ENCODE data around the gene KIR2DL1.
"Not testable (repeated sequence)": the region's sequence is repeated elsewhere in the genome, so short reads cannot be mapped to it uniquely, and the experiment has no call there.

The KIR2DL1 gene

GRCh38 chr19:54769646-54770045 is at the start of gene KIR2DL1:
Gene KIR2DL1 (plus strand): TSS chr19:54769793. CDS start chr19:54769851, 58 bp downstream.
- DNase-seq = not testable (repeated sequence)

DNA sequence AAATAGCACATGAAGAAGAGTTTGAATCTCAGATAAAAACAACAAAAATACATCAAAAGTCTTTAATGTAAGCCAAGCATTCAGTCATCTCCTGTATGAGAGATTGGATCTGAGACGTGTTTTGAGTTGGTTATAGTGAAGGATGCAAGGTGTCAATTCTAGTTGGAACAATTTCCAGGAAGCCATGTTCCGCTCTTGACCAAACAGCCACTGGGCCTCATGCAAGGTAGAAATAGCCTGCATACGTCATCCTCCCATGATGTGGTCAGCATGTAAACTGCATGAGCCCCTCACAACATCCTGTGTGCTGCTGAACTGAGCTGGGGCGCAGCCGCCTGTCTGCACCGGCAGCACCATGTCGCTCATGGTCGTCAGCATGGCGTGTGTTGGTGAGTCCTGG is 45.5 kb upstream of the KIR2DL1 start, which contains the start of gene KIR3DL3:
Gene KIR3DL3, plus strand, starts transcription at position 301 of the 400 bp plus-strand sequence. Its CDS starts 55 bp downstream, at position 356.
- no peak for DNase-seq

DNA sequence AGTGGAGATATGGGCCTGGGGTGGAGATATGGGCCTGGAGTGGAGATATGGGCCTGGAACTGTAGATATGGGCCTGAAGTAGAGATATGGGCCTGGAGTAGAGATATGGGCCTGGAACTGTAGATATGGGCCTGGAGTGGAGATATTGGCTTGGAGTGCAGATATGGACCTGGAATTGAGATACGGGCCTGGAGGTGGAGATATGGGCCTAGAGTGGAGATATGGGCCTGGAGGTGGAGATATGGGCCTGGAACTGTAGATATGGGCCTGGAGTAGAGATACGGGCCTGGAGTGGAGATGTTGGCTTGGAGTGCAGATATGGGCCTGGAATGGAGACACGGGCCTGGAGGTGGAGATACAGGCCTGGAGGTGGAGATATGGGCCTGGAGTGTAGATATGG is 44.9 kb upstream of the KIR2DL1 start:
- DNase-seq = no peak

DNA sequence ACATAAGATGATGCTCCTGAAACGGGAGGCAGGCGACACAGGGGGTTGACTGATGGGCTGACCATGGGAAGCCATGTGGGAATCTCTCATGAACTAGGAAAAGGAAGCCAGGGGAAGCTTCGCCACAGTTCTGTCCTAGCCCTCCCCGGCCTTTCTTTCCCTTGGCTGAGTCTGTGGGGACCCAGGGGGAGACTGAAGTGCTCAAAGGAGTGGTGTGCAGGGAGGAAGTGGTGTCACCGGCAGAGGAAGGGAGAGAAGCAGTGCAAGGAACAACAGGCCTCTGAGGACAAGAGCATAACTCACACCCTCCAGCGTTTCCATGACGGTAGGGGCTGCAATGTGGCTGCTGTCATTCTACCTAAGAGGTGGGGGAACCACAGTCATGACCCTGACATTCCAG is 44.3 kb upstream of the KIR2DL1 start:
- DNase-seq = no peak

DNA sequence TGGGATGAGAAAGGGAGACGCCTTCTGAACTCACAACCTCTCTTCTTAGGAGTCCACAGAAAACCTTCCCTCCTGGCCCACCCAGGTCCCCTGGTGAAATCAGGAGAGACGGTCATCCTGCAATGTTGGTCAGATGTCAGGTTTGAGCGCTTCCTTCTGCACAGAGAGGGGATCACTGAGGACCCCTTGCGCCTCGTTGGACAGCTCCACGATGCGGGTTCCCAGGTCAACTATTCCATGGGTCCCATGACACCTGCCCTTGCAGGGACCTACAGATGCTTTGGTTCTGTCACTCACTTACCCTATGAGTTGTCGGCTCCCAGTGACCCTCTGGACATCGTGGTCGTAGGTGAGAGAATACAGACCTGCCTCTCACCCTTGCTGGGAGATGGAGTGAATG is 42.0 kb upstream of the KIR2DL1 start:
- DNase-seq = no peak

- no peak for DNase-seq
Measured at GRCh38 chr19:54728167-54728566, 41.4 kb upstream of the KIR2DL1 start.

DNA sequence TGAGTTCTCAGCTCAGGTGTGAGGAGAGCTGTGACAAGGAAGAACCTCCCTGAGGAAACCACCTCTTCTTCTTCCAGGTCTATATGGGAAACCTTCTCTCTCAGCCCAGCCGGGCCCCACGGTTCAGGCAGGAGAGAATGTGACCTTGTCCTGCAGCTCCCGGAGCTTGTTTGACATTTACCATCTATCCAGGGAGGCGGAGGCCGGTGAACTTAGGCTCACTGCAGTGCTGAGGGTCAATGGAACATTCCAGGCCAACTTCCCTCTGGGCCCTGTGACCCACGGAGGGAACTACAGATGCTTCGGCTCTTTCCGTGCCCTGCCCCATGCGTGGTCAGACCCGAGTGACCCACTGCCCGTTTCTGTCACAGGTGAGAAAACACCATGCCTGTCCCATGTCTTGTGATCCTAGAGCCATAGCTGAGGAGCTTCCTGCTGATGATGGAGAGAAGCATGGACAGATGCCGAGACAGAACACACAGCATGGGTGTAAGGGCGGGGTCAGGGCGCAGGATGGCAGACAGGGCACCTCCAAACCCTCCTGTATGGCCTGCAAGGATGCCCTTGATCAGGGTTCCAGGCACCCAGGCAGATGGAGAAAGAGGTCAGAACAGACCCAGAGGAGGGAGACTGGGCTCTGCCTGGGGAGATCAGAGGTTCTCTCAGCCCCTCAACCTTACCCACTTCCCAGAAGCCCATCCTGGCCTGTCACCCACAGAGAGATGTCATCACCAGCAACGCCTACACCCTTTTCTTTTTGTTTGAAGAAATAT is 40.0 kb upstream of the KIR2DL1 start:
- DNase-seq = no peak

DNA sequence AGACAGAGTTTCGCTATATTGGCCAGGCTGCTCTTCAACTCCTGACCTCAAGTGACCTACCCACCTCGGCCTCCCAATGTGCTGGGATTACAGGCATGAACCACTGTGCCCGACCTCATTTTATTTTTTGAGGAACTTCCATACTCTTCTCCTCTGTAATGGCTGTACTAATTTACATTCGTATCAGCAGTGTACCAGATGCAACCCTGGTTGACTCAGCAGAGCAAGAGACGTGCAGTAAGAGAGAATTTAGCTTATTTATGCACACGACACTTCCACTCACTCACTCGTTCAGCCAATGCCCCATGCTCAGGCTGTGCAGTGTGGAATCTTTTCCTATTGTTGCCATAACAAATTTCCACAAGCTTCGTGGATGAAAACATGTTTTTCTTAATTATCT is 38.4 kb upstream of the KIR2DL1 start:
- DNase-seq = no peak

DNA sequence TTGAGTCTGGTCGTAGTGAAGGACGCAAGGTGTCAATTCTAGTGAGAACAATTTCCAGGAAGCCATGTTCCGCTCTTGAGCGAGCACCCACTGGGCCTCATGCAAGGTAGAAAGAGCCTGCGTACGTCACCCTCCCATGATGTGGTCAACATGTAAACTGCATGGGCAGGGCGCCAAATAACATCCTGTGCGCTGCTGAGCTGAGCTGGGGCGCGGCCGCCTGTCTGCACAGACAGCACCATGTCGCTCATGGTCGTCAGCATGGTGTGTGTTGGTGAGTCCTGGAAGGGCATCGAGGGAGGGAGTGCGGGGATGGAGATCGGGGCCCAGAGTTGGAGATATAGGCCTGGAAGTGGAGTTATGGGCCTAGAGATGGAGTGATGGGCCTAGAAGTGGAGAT is 31.3 kb upstream of the KIR2DL1 start, which contains the start of gene KIR2DL3:
Gene KIR2DL3, plus strand, starts transcription at position 208 of the 400 bp plus-strand sequence. Its CDS starts 33 bp downstream, at position 241.
- DNase-seq = not testable (repeated sequence)

- DNase-seq = no peak
Measured at GRCh38 chr19:54738715-54739114, 30.9 kb upstream of the KIR2DL1 start.

DNA sequence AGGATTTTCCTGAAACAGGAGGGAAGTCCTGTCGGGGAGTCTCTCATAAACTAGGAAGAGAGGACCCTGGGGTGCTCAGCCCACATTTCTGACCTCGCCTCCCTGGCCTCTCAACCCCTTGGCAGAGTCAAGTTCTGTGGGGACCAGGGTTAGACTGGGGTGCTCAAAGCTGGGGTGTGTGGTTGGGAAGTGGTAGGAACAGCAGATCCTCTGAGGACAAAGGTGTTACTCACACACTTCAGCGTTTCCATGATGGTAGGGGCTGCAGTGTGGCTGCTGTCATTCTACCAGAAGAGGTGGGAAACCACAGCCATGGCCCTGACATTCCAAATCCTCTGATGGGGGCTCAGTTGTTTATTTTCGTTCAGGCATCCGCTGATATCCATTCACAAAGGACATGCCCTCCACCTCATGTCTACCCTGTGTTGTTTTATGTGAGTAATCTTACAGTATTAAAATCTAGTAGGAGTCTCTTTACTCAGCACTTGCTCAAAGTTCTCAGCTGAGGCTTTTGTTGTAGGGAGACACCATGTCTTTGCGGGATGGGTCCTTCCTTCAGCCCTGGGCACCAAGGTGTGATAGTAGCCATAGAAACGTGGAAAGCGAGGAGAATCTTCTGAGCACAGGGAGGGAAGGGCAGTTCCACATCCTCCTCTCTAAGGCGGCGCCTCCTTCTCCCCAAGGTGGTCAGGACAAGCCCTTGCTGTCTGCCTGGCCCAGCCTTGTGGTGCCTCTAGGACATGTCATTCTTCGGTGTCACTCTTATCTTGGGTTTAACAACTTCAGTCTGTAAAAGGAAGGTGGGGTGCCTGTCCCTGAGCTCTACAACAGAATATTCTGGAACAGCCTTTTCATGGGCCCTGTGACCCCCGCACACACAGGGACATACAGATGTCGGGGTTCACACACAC is 29.8 kb upstream of the KIR2DL1 start:
- DNase-seq = no peak

DNA sequence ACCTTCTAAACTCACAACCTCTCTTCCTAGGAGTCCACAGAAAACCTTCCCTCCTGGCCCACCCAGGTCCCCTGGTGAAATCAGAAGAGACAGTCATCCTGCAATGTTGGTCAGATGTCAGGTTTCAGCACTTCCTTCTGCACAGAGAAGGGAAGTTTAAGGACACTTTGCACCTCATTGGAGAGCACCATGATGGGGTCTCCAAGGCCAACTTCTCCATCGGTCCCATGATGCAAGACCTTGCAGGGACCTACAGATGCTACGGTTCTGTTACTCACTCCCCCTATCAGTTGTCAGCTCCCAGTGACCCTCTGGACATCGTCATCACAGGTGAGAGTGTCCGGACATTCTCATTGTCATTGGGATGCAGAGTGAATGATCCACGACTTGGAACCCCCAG is 27.6 kb upstream of the KIR2DL1 start:
- DNase-seq = not testable (repeated sequence)

DNA sequence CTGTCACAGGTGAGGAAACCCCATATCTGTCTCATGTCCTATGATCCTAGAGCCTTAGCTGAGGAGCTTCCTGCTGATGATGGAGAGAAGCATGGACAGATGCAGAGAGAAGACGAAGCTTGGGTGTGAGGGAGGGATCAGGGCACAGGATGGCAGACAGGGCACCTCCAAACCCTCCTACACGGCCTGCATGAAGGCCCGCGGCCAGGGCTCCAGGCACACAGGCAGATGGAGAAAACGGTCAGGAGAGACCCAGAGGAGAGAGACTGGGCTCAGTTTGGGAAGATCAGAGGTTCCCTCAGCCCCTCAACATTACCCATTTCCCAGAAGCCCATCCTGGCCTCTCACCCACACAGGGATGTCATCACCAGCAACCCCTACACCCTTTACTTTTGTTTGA is 25.5 kb upstream of the KIR2DL1 start:
- DNase-seq = not testable (repeated sequence)

DNA sequence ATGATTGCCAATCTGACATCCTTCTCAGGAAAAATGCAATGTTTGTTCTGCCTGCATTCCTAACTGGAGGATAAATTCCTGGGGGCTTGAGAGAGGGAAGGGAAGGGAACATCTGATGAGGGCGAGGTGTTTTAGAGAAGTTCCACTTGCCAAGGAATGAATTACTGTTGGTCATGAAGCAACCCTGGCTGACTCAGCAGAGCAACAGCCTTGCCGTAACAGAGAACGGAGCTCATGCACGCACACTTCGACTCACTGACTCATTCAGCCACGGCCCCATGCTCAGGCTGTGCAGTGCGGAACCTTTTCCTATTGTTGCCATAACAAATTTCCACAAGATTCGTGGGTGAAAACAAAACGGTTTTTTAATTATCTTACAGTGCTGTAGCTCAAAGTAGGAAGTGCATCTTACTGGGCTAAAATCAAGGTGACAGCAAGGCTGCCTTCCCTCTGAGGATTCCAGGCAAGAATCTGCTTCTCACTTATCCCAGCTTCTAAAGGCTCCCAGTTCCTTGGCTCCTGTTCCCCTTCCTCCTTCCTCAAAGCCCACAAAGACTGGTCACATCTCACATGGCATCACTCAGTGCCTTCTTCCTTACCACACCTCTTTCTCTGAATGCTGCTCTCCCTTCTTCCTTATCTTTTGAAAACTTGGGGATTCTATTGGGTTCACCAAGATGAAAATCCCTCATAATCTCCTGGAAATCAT is 21.8 kb upstream of the KIR2DL1 start:
- DNase-seq = not testable (repeated sequence)

DNA sequence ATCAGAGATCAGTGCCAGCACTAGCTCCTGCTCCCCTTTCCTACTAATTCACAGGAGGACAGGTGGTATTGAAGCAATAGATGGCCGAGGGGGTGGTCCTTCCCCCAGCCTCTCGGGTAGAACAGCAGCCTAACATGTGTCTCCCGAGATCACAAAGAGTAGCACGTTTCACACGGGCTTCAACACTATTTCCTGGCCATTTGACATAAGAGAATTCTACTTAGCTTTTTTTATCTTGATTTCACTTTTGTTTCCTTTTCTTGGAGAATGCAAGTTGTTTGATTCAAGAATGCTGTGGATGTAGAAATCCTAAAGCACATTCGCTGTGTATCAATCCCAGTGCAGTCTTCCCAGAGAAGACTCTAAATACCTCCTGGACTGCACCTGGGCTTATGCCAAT is 19.3 kb upstream of the KIR2DL1 start:
- not testable (repeated sequence) for DNase-seq

- not testable (repeated sequence) for DNase-seq
Measured at GRCh38 chr19:54756204-54757110, 13.1 kb upstream of the KIR2DL1 start.

DNA sequence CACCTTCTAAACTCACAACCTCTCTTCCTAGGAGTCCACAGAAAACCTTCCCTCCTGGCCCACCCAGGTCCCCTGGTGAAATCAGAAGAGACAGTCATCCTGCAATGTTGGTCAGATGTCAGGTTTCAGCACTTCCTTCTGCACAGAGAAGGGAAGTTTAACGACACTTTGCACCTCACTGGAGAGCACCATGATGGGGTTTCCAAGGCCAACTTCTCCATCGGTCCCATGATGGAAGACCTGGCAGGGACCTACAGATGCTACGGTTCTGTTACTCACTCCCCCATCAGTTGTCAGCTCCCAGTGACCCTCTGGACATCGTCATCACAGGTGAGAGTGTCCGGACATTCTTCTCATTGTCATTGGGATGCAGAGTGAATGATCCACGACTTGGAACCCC is 11.0 kb upstream of the KIR2DL1 start:
- not testable (repeated sequence) for DNase-seq

GRCh38 chr19:54764219-54764618 is 5.4 kb upstream of the KIR2DL1 start:
- DNase-seq = not testable (repeated sequence)

DNA sequence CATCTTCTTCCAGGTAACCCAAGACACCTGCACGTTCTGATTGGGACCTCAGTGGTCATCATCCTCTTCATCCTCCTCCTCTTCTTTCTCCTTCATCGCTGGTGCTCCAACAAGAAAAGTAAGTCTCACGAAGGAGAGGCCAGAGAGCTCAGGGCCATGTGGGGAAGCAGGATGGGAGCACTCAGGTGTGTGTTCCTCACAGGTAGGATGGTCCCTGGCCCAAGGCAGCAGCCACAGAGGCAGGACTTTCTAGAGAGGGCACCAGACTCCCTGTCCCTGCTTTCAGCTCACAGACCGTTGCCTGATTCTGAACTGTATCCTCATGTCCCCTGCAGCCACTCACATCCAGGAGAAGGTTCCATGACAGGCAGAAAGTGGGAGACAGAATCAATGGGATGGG is 3.1 kb upstream of the KIR2DL1 start:
- not testable (repeated sequence) for DNase-seq

- not testable (repeated sequence) for DNase-seq
Measured at GRCh38 chr19:54770511-54770910, 918 bp downstream of the KIR2DL1 start.
